ENCODE results near the gene TSPAN14.
"Not testable (repeated sequence)": the region's sequence is repeated elsewhere in the genome, so short reads cannot be mapped to it uniquely, and the experiment has no call there.

TSPAN14 gene, protein sequence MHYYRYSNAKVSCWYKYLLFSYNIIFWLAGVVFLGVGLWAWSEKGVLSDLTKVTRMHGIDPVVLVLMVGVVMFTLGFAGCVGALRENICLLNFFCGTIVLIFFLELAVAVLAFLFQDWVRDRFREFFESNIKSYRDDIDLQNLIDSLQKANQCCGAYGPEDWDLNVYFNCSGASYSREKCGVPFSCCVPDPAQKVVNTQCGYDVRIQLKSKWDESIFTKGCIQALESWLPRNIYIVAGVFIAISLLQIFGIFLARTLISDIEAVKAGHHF

DNA sequence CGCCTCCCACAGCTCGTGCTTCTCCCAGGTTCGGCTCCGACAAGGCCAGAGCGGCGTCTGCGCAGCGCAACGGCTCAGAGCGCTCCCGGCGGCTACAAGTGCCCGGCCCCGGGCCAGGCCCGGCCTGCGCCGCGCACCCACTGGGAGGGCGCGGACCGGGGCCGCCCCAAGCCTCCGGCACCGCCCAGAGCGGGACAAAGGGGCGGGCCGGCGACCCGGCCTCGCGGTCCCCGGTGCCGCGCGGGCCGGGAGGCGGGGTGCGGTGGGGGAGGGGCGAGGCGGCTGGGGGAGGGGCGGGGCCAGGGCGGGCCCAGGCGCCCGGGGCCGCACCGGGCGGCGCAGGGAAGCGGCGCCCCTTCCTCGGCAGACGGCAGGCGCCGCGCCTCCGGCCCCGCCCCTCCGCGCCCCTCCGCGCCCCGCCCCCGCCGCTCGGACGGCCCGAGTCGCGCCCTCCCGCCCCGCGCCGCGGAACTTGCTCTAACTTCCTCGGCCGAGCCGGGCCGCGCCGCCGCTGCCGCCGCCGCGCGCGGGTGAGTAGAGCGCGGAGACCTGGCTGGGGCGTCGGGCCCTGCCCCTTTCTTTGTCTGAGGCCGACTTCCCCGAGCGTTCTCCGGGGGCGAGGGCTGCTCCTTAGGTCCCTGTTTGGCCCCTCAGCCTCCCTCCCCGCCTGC is at the start of gene TSPAN14:
Gene TSPAN14, plus strand, starts transcription at position 469 of the 671 bp plus-strand sequence. CDS start 34,924 bp downstream, outside the sequence.
- peak within 1 kb of the TSS; percentile 99 for H3K27ac ChIP-seq
- DNase-seq (ENCODE audit: low read depth, low spot score): no peak

DNA sequence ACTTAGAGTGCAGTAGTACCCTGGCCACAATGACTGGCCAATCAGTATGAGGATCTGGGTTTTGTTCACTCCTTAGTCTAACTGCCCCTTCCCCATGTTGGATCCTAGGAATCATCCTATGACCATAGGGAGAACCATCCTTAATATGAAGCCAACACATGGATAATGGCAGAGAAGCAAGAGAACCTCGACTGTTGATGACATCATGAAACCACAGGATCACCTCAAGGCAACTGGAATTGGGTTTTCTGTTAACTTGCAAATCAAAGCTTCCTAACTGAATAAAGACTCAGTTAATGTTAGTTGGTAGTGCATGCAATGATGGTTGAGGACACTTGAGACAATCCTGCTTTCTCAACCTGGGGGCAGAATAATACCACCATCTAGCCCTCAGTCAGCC is 49.1 kb upstream of the TSPAN14 start:
- H3K27ac ChIP-seq: no peak overlapping the region
- no peak for DNase-seq (ENCODE audit: low read depth, low spot score)

DNA sequence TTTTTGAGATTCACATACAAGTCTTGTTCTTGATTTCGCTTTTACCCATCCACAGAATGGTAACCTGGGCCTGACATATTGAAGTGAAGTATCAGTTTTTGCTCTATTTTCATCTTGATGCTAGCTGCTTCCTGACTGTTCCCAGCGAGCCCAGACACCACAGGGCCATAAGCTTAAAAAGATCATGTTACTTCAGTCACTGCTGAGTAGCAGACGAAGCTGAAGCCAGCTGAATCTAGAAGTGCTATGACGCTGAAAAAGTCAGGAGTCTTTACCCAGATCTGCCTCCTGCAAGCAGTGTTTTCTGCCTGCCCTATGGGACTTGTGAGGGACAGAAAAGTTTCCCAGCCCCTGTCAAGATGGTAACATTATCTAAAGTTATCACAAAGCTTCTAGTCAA is 48.5 kb upstream of the TSPAN14 start:
- H3K27ac ChIP-seq: no peak overlapping the region
- DNase-seq (ENCODE audit: low read depth, low spot score): no peak

DNA sequence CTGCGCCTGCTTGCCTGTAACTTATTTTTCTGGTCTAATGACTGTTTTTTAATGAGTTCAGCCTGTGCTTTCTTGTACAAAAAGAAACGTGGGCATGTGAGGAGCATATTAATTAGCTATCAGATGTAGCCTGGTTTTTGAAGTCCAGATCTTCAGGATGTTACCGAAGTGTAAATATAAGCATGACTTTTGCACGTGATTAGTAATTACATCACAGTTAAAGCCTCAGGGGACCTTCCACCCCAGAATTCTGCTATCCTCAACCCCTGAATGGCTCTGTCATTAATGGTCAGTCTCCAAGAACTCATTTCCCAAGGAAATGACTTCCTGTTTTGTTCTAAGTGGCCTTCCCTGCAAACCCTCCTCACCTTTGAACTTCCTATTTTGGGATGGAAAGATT is 47.9 kb upstream of the TSPAN14 start:
- H3K27ac ChIP-seq: no peak overlapping the region
- DNase-seq (ENCODE audit: low read depth, low spot score): no peak

DNA sequence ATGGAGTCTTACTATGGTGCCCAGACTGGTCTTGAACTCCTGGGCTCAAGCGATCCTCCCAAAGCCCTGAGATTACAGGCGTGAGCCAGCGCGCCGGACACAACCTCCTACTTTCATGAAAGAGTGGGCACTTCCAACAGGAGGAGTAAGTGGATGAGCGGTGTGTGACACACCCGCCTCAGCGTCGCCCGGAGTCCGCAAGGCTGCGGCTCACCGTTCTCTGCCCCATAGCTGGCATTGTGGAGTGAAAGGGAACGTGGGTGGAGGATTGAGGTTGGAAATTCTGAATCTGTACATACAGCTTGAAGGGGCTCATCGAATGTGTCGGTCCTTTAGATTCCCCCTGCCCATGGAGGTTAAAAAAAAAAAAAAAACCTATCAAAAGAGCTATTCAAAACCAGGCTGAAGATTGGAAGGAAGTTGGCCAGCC is 46.3 kb upstream of the TSPAN14 start:
- DNase-seq (ENCODE audit: low read depth, low spot score): no peak

DNA sequence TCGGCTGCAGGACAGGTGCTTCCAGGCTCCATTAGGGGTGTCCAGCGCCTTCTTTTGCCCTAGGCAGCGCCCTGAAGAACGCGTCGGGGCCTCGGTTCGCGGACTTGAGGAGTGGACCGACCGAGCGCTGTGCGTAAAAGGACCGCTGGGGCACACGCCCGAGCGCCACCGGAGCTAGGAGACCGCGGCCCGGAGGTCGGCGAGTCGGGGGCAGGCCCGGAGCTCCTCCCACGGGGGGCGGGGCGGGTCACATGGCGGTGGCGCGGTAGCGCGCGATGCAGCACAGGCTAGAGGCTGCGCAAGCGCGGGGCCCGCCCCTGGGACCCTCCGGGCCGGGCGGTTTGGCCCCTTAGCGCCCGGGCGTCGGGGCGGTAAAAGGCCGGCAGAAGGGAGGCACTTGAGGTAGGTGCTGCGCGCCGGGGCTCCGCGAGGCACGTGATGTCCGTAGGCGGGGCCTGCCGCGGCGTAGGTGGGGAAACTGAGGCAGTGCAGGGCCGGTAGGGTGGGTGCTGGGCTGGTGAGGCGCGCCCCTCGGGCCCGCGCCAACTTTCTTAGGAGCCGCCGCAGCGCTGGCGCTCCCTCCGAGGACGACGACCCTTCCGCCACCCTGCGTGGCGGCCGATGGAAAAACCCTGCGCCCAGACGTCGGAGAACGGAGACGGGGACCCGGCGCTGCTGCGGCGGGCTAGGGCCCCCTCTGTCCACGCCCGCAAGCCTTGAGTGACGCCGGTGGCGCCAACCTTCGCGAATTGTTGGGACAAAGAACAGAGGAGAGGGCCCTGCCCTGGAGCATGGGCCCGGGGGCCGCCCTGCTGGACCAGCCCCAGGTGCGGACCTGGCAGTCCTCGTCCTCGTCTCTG is 45.6 kb upstream of the TSPAN14 start, which contains the start of gene PRXL2A:
Gene PRXL2A, plus strand, starts transcription at position 310 of the 860 bp plus-strand sequence. CDS start 11,917 bp downstream, outside the sequence.
- DNase-seq (ENCODE audit: low read depth, low spot score): no peak
- H3K27ac ChIP-seq: peak within 1 kb of the TSS; percentile 34

More for the DNA sequence above, 46.3 kb upstream of the TSPAN14 start:
- peak overlapping the region; percentile 34 for H3K27ac ChIP-seq

DNA sequence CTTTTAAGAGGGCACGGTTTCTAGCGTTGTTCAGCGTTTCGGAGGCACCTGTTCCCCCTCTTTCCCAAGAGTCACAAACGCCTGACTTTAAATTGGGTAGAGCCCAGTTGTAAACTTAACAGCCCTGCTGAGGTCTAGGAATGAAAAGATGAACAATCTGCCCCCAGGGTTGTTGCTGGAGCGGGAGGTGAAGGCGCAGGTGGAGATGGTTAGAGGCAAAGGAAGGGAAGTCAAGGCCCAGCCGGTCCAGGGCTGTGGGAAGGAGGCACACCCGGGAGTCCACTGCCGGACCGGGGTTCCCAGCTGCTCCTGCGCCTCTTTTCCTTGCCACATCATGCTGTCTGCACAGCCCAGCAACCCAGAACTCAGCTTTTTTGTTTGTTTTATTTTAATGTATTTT is 45.0 kb upstream of the TSPAN14 start:
- DNase-seq (ENCODE audit: low read depth, low spot score): no peak
- H3K27ac ChIP-seq: no peak overlapping the region

DNA sequence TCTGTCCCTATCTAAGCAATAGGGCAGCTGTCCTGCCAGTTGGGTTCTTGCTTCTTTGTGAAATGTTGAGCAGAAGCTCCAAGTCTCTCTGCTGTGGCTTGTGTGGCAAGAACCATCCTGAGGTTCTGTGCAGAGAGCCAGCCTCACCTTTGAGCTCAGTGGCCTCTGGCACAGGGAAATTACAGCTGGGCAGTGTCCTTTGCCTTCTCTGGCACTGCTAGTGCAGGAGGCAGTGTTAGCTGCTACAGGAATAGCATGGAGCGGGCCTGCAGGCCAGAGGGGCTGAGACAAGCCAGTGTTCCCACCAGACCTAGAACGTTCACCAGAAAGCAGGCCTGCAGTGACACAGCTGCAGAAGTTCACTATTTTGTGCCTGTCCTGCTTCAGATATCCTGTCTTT is 44.0 kb upstream of the TSPAN14 start:
- H3K27ac ChIP-seq: no peak overlapping the region

DNA sequence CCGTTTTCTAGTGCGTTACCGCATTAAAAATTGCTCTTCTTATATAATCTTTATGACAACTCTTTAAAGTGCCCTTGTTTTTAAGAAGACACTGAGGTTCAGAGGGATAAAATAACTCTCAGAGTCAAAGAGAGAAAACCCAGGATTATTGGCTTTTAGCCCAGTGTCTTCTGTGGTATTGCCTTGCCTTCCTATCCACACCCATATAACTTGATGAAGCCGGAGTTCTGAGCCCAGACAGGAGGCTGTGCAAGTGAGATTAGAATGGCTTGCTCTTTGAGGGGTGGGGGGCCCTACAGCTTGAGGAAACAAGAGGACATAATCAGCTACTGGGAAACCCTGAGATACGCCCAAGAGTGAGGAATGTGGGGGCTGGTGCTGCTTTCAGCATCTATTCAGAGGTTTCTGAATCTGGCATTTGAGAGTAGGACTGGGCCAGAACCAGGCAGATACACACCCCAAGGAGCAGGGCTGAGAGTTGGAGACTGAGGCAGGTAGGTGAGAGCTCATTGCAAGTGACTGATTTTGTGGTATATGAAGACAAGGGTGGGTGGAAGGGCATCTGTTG is 43.4 kb upstream of the TSPAN14 start:
- H3K27ac ChIP-seq: no peak overlapping the region
- DNase-seq (ENCODE audit: low read depth, low spot score): no peak

More for the DNA sequence above, 44.0 kb upstream of the TSPAN14 start:
- DNase-seq (ENCODE audit: low read depth, low spot score): no peak

DNA sequence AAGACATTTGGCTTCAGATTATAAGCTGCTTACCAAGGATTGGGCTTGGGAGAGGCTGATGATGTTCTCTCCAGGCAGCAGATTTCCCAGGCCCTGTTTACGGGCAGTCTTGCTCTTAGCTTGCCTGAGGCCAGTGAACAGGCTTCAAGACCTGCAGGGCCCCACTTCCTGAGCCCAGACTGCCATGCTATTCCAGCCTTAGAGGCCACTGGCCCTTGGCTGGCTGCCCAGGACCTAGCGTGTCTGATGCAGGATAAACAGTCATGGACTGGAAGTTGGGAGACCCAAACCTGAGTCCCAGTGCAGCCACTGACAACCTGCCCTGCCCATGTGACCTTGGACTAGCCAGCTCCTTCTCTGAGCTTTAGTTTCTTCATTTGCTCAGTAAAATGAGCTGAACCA is 42.8 kb upstream of the TSPAN14 start:
- no peak for DNase-seq (ENCODE audit: low read depth, low spot score)

DNA sequence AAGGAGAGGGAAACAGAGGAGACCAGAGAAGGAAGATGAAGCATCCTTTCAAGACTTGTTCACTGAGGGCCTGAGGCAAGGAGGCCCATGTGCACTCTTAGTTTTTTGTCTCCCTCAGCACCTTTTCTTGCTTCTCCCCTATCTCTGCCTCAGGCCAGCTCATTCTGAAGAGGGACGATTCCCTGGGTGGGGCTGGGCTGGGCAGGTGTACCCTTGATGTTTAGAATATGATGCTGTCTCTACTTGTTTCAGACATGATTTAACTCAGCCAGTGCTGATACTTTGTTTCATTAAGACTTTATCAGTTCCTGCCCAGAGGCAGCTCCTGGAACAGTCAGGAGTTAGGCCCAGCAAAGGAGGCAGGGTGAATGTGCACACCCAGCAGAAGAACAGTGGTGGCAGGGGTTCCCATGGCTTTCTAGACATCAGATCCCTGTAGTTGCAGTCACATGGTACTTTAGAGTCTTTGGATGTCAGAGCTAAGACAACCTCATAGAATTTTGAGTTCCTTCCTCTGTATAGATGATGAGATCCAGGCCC is 42.4 kb upstream of the TSPAN14 start:
- peak overlapping the region; percentile 52 for H3K27ac ChIP-seq
- no peak for DNase-seq (ENCODE audit: low read depth, low spot score)

More for the DNA sequence above, 42.8 kb upstream of the TSPAN14 start:
- peak overlapping the region; percentile 52 for H3K27ac ChIP-seq

DNA sequence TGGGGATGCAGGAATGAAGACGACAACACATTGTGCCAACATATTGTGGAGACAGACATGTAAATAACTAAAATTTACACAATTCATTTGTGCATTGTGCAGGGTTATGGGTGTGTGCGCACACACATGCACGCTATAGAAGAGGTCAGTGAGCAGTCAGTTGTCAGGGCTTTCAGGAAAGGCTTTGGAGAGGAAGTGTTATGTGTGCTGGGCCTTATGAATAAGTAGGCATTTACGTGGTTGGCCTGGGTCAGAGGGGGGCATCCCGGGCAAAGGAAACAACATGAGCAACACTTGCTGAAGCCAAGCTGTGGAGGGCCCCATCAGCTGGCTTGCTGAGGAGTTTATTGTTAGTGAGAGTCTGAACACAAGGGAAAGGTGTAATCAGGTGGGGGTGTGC is 41.6 kb upstream of the TSPAN14 start:
- peak overlapping the region; percentile 52 for H3K27ac ChIP-seq

DNA sequence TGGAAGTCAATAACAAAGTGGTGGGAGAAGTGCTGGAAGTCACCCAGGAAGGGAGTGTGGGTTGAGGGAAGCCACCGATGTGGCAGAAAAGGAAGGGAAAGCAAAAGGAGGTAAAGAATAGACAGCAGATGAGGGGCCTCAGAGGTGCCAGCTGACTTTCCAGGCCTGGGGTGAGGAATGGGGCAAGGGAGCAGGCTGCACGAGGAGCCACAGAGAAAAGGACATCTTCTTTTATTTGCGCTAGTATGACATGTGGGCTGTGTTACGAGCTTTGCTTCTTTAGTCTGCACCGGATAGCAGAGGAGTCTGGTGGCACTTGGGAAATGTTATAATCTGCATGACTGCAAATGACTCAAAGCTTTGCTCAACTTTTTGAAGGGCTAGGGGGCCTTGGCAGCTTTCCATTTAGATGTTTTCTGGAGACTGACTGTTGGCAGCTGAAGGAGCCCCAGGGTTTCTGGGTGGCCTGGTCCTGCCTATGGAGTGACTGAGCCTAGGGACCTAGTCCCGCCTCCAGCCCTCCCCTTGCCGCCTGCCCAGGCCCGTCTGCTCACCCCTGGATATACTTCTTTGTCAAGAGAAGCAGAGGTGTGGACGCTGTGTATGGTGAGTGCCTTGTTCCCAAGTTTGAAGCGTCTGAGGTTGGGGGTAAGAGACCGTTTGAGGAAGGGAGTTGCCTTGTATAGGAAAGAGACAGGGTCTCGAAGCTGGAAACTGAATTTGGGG is 40.7 kb upstream of the TSPAN14 start:
- DNase-seq (ENCODE audit: low read depth, low spot score): peak; percentile 22
- peak overlapping the region; percentile 45 for H3K27ac ChIP-seq

More for the DNA sequence above, 41.6 kb upstream of the TSPAN14 start:
- no peak for DNase-seq (ENCODE audit: low read depth, low spot score)

DNA sequence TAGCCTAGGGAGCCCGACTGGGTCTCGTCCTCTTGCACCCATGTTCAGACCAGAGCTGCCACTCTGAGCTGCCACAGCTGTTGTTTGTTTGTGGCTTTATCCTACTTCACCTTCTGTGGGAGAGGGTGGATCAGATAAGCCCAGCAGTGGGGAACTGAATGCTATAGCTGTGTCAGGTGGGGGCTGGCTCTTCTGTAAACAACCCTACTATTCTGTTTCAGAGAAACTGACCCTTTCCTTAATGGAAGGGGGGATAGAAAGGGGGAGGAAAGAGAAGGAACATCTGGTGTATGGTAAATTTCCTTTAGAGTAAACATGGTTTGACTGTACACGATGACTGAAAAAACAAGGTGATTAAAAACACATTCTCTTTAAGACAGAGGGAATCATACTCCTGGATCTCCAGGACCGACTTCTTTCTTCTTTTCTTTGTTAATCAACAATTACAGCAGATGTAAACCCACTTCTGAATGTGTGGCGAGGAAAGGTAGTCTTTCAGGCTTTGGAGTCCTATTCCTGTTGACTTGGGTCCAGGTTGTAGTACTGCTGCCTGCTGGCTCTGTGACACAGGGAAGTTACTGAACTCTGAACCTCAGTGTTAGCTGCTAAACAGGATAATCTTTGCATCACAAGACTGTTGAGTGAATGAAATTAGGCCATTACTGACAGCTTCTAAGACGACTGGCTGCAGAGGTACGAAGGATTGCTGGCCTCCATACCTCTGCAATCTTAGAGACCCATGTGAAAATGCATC is 39.8 kb upstream of the TSPAN14 start:
- DNase-seq (ENCODE audit: low read depth, low spot score): no peak
- H3K27ac ChIP-seq: peak overlapping the region; percentile 45

DNA sequence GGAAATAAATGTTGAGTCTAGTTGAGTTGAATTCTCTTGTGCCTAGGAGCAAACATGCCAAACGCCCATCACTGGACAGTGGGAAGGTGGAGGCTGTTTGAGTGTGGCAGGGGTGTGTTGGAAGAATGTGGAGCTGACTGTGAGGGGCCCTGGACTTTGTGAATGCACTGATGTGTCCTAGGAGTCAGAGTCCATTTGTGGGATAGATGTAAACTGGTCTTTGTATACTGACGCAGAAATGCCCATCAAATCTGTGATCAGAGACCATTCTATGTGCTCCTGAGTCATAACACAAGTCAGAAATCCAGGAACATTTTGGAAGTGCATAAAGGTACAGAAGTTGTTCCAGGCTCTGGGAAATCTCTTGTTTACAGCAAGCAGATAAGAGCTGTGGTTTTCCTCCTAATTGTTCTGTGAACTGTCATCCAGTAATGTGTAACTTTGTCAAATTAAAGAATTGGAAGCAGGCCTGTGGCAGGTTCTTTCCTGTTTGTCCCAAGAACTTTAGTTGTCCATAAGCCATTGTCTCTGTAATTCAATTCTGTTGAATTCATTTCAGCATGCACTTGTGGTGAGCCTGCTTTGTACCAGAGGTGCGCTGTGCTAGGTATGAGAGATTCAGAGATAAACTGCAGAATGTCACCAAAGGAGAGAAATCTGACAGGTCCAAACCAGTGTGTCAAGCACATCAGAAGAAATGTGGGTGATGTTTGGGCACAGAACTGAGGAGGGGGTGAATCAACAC is 38.2 kb upstream of the TSPAN14 start:
- no peak overlapping the region for H3K27ac ChIP-seq
- no peak for DNase-seq (ENCODE audit: low read depth, low spot score)

DNA sequence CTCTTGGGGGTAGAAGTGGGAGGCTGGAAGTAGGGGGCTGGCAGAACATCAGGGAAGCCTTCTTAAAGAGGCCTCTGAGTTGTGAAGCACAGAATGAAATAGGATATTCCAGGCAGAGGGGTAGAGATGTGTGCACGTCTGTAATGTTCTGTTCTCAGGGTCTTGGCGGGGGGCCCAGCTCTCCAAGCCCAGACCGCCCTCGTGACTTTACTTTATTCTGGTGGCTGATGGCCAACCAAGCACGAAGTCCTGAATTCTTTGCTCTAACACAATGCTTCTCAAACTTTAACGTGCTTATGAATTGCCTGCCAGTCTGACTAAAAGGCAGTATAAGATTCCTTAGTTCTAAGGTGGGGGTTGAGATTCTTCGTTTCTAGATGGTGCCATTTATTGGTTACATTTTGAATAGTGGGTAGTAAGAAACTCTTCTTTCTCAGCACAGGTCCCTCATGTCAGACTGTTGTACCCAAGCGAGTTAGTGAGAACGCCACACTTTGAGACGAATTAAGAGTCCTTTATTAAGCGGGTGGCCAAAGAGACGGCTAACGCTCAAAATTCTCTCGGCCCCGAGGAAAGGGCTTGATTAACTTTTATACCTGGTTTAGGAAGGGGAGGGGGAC is 37.5 kb upstream of the TSPAN14 start:
- H3K27ac ChIP-seq: no peak overlapping the region
- DNase-seq (ENCODE audit: low read depth, low spot score): no peak

DNA sequence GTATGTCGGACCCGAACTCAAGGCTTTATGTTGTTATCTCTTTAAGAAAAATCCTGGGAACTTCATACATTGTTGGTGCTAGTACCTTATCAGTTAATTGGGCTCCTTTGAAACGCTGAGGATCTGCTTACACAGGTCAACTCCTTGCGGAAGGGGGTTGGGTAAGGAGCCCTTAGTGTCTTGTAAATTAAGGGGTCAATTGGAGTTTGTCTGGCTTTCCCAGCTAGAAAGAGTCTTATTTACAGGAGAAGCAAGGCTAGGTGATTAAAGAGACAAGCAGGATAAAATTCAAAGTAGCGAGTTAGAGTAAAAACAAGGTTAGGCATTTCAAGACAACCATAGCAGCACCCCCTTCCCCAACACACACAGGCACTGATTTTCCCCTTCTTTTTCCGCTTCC is 36.9 kb upstream of the TSPAN14 start:
- not testable (repeated sequence) for H3K27ac ChIP-seq; DNase-seq (ENCODE audit: low read depth, low spot score)

All from epithelial cell of prostate (primary cell).